HG03103 (cell line): ENCODE measurements around the gene SLC22A23.

Experiments used
- ATAC-seq: cut with Tn5 transposase; IDR thresholded peaks from one replicate; pipeline ENCODE4 v1.9.1; 2021; ENCODE audit warnings: low read depth; ENCODE audit not compliant: unreplicated experiment

SLC22A23 gene

DNA sequence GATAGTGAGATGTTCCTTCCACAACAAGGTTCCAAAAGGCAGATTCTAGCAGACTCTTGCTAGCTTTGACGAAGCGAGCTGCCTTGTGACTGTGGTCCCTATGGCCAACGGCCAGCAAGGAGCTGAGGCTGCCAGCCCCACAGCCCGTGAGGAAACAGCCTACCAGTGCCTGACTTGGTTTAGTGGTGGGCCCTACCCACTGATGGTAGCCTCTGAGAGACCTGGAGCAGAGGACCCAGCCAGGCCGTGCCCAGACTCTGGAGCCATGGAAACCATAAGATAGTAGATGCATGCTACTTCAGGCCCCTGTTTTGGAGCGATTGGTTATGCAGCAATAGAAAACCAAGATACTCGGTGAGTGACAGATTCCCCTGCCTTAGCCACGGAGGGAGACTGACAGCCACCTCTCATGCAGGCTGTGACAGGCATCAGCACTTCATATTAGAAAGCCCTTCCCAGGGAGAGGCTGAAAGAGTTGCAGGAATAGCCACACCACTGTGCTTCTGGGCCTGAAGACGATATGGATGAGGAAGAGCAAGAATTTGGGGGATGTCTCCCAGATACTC, 178.9 kb downstream of the SLC22A23 start:
- ATAC-seq: no peak

DNA sequence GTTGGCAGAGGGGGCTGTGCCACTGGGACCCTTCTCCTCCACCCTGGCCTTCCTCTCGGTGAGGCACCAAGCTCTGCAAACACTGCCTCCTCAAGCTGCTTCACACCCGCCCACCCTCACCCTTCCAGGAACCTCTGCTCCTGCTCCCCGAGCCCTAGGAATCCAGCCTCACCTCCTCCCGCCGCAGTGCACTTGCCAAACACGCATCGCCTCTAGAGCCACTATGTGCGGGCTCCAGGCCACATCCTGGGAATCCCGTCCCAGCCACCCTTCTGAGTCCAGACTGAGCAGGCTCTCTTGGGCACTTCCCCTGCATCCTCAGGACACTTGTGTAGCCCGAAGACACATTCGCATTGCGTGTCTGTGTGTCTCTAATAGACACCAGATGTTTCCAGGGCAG, 179.6 kb downstream of the SLC22A23 start:
- ATAC-seq: no peak

DNA sequence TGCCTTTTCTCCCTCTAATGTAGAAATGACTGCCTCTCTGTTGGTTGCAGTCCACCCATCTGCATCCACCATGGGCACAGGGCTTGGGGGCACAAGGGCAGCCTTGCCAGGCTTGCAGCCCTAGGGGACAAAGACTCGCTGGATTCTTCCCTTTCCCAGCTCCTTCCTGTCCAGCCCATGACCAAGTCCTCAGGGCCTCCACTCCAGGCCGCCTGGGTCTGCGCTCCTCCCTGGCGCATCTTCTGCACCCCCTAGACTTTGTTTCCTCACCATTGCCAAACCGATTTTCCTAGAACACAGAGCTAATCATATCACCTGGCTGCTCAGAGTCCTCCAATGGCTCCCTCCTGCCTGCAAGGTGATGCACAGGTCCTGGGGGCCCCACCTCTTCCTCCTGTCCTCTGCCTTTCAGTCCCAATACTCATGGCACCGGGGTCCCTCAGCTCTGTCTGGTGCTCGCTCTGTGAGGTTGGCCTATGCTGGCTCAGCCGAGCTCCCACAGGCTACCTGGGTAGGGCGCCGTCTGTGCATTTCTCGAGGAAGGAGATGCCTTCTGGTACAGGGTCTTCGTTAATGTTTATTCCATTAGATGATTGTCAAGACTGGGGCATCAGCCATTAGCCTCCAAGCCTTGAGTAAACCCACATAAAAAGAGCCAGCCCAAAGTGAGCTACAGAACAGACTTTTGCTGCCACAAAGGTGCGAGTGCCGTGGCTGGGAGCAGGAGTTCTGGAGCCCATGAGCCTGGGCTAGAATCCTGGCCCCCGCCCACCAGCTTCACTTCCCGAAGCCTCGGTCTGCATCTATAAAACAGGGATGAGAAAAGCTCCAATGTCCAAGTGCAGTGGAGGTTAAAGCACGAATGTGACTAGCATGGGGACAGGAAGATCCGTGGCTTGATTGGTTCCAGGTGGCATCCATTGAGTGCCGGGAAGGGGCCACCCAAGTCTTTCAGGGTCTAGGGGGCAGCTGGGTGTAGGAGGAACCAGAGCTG, 180.4 kb downstream of the SLC22A23 start:
- ATAC-seq: no peak

DNA sequence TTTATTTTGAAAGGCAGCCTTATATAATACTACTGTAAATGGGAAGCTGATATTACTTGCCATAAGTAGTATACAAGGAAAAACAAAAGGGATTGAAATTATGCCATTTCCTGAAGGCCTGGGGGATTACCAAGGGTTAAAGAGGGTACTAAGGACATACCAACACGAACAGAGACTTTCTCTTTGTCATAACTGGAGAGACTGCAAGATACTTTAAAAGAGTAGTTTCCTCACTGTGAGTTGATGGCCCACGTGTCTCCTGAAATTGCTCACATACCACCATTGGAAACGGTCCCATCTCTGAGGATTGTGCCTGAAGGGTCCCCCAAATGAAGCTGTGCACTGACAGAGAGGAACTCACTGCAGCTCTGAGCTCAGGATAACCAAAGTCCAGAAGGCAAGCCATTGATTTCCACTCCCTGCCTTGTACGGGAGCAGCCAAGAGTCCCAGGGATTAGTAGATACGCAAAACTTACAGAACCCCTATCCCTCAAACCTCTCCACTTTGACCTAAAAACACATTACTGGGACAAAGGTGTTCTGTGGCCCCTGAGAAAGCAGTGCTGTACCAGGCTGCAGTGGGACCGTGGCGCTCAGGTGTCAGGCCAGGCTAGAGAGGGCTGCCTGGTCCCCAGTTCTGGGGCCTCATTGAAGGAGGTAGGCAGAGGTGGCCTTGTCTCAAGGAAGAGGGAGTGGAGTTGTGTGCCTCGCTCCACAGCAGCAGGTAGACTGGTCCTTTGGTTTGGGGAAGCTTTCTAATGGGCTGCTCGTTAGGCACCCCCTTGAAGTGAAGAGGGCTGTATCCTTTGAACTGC, 182.9 kb downstream of the SLC22A23 start:
- ATAC-seq: no peak

DNA sequence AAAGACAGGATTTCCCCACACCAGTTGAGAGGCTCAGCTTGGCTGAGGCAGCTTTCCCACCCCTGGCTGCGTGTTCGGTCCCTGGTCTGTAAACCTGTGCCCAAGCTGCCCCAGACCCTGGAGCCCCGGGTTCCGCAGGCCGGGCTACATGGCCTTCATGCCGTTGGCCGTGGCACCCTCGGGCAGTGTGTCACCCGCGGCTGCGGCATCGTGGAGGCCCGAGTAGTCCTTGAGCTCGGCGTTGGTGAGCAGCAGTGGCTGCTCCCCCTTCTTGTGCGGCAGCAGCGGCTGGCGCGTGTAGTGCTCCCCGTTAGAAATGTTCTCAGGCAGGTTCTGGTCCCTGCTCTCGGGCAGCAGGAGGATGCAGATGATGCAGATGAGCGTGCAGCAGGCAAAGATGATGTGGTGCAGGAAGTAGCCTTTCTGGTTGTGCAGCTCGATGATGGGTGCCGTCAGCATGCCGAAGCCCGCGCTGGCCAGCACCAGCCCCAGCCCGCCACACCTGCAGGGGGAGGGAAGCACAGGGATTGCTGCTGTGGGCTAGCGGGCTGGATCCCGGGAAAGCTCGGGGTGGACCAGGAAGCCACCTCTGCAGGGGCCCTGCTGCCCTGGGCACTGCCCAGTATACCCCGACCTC, 183.8 kb downstream of the SLC22A23 start:
- ATAC-seq: no peak

- no peak for ATAC-seq
These were observed 185.1 kb downstream of the SLC22A23 start for GRCh38 chr6:3271756-3272155.

- ATAC-seq: no peak
These were observed 186.6 kb downstream of the SLC22A23 start for GRCh38 chr6:3270258-3270657.

- ATAC-seq: no peak
These were observed 187.4 kb downstream of the SLC22A23 start for GRCh38 chr6:3269281-3269975.

GRCh38 chr6:3268680-3269079, 188.2 kb downstream of the SLC22A23 start:
- ATAC-seq: no peak

DNA sequence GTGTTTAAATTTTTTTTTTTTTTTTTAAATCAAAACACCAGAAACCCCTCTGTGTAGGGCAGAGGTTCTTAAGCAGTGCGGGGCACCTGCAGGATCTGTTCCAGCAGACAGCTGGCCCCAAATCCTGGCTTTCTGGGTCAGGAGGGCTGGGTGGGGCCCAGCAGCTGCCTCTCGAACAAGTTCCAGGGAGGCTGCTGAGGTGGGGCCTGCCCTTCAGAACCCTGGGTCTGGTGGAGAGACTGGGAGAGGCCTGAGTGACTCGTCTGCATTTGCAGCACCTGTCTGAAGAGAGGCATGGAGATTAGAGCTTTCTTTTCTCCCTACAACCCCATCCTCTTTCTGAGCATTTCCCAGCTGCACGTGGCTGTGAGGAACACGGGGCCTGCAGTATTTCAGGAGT, 189.7 kb downstream of the SLC22A23 start:
- ATAC-seq: no peak

- ATAC-seq: no peak
These were observed 190.7 kb downstream of the SLC22A23 start for GRCh38 chr6:3266170-3266569.

DNA sequence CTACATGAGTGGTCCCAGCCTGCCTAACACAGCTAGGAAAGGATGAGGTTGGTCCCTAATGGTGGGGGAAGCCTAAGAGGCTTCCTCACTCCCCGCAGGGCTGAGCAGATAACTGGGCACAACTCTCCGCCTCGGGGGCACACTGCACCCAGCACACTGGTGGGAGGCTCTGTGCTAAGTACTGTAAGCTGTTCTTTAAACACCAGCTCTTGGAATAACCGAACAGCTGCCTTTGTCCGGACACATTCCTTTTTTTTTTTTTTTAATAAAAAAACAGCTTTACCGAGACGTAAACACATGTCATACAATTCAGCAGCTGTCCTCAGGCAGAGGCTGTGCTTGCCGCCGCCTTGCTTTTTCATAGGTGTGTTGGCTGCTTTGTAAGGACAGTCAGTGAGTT, 191.2 kb downstream of the SLC22A23 start:
- ATAC-seq: no peak

- no peak for ATAC-seq
These were observed 192.5 kb downstream of the SLC22A23 start for GRCh38 chr6:3264356-3264755.

- ATAC-seq: no peak
These were observed 193.8 kb downstream of the SLC22A23 start for GRCh38 chr6:3263096-3263495.

- ATAC-seq: no peak
These were observed 194.9 kb downstream of the SLC22A23 start for GRCh38 chr6:3261921-3262320.

GRCh38 chr6:3261518-3261820, 195.4 kb downstream of the SLC22A23 start:
- no peak for ATAC-seq

- ATAC-seq: no peak
These were observed 195.9 kb downstream of the SLC22A23 start for GRCh38 chr6:3260772-3261517.

DNA sequence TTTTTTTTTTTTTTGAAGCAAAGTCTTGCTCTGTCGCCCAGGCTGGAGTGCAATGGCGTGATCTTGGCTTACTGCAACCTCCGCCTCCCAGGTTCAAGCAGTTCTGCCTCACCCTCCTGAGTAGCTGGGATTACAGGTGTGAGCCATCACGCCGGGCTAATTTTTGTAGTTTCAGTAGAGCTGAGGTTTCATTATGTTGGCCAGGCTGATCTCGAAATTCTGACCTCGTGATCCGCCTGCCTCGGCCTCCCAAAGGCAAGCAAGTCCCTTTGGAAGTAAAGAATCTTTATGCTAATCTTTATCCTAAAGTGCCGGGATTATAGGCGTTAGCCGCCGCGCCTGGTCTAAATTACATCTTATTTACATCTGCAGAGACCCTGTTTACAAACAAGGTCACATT, 196.6 kb downstream of the SLC22A23 start:
- no peak for ATAC-seq

- ATAC-seq: peak; percentile 13
These were observed 197.3 kb downstream of the SLC22A23 start for GRCh38 chr6:3259491-3259958.
